HUES6 (cell line): ENCODE data around the gene KIAA1217.

ENCODE experiments used
- H3K27ac ChIP-seq: 2 replicates; pipeline ENCODE4 v1.7.0; 2013; ENCODE audit warnings: low read depth, mild to moderate bottlenecking, low read length, inconsistent platforms
- H3K27me3 ChIP-seq: 2 replicates; pipeline ENCODE4 v1.6.1; 2013; ENCODE audit warnings: low read length; ENCODE audit not compliant: control insufficient read depth, insufficient read depth
- H3K36me3 ChIP-seq: 2 replicates; pipeline ENCODE4 v1.6.1; 2013; ENCODE audit warnings: low read length; ENCODE audit not compliant: control insufficient read depth, insufficient read depth
- H3K4me1 ChIP-seq: 2 replicates; pipeline ENCODE4 v1.6.1; 2013; ENCODE audit warnings: low read length; ENCODE audit not compliant: control insufficient read depth, insufficient read depth
- H3K4me3 ChIP-seq: 2 replicates; pipeline ENCODE4 v1.5.1; 2013; ENCODE audit warnings: low read depth, low read length
- H3K9ac ChIP-seq: one replicate; pipeline ENCODE4 v1.6.1; 2013; ENCODE audit warnings: mild to moderate bottlenecking, low read length
- H3K9me3 ChIP-seq: 2 replicates; pipeline ENCODE4 v1.6.1; 2013; ENCODE audit warnings: low read depth, low read length; ENCODE audit not compliant: control insufficient read depth, insufficient read depth

Gene KIAA1217

GRCh38 chr10:24385776-24386175 is 176.8 kb downstream of the KIAA1217 start:
- no peaks in the 10 kb centered on the region for H3K9me3 ChIP-seq
- H3K4me3 ChIP-seq: no peak overlapping the region
- peaks cover 43% of the 10 kb centered on the region for H3K4me1 ChIP-seq
- peak overlapping the region; percentile 31; the same call in 1 of the 2 replicates for H3K27ac ChIP-seq
- H3K36me3 ChIP-seq: peaks cover 6% of the 10 kb centered on the region; the same call in 1 of the 2 replicates
- no peaks in the 10 kb centered on the region for H3K27me3 ChIP-seq
- H3K9ac ChIP-seq: no peak overlapping the region

- Histone ChIP-seq H3K27me3 (no peaks in the 10 kb centered on the region), H3K9ac (no peak overlapping the region), H3K9me3 (no peaks in the 10 kb centered on the region), H3K4me1 (peaks cover 18% of the 10 kb centered on the region), H3K36me3 (no peaks in the 10 kb centered on the region), H3K27ac (no peak overlapping the region), H3K4me3 (no peak overlapping the region)
Observed at GRCh38 chr10:24390146-24390700, 181.3 kb downstream of the KIAA1217 start.

- peaks cover 13% of the 10 kb centered on the region; the same call in 1 of the 2 replicates for H3K4me1 ChIP-seq
- H3K27ac ChIP-seq: no peak overlapping the region
- H3K4me3 ChIP-seq: no peak overlapping the region
- no peaks in the 10 kb centered on the region for H3K9me3 ChIP-seq
- no peaks in the 10 kb centered on the region for H3K36me3 ChIP-seq
- H3K27me3 ChIP-seq: no peaks in the 10 kb centered on the region
- no peak overlapping the region for H3K9ac ChIP-seq
Observed at GRCh38 chr10:24390746-24391145, 181.8 kb downstream of the KIAA1217 start.

- Histone ChIP-seq H3K27me3 (no peaks in the 10 kb centered on the region), H3K9me3 (no peaks in the 10 kb centered on the region), H3K27ac (peak overlapping the region; percentile 51; the same call in 1 of the 2 replicates), H3K9ac (no peak overlapping the region), H3K4me3 (no peak overlapping the region), H3K4me1 (peaks cover 11% of the 10 kb centered on the region; the same call in 1 of the 2 replicates), H3K36me3 (no peaks in the 10 kb centered on the region)
Observed at GRCh38 chr10:24393201-24393600, 184.3 kb downstream of the KIAA1217 start.

- H3K36me3 ChIP-seq: no peaks in the 10 kb centered on the region
- no peak overlapping the region for H3K9ac ChIP-seq
- H3K9me3 ChIP-seq: no peaks in the 10 kb centered on the region
- peaks cover 11% of the 10 kb centered on the region; the same call in 1 of the 2 replicates for H3K4me1 ChIP-seq
- no peaks in the 10 kb centered on the region for H3K27me3 ChIP-seq
- H3K27ac ChIP-seq: no peak overlapping the region
- no peak overlapping the region for H3K4me3 ChIP-seq
Observed at GRCh38 chr10:24394461-24395190, 185.7 kb downstream of the KIAA1217 start.

- H3K9ac ChIP-seq: no peak overlapping the region
Observed at GRCh38 chr10:24396396-24396795, 187.5 kb downstream of the KIAA1217 start.

GRCh38 chr10:24397662-24398061 is 188.7 kb downstream of the KIAA1217 start:
- no peaks in the 10 kb centered on the region for H3K36me3 ChIP-seq
- peaks cover 11% of the 10 kb centered on the region; the same call in 1 of the 2 replicates for H3K4me1 ChIP-seq
- no peaks in the 10 kb centered on the region for H3K27me3 ChIP-seq
- no peaks in the 10 kb centered on the region for H3K9me3 ChIP-seq
- H3K9ac ChIP-seq: no peak overlapping the region
- no peak overlapping the region for H3K27ac ChIP-seq
- no peak overlapping the region for H3K4me3 ChIP-seq

More at GRCh38 chr10:24396396-24396795, 187.5 kb downstream of the KIAA1217 start:
- Histone ChIP-seq H3K4me3 (no peak overlapping the region), H3K9me3 (no peaks in the 10 kb centered on the region), H3K27ac (no peak overlapping the region), H3K27me3 (no peaks in the 10 kb centered on the region), H3K36me3 (no peaks in the 10 kb centered on the region), H3K4me1 (peaks cover 11% of the 10 kb centered on the region; the same call in 1 of the 2 replicates)

- no peaks in the 10 kb centered on the region for H3K4me1 ChIP-seq
- no peaks in the 10 kb centered on the region for H3K36me3 ChIP-seq
- H3K4me3 ChIP-seq: no peak overlapping the region
- no peak overlapping the region for H3K27ac ChIP-seq
- H3K27me3 ChIP-seq: no peaks in the 10 kb centered on the region
- no peak overlapping the region for H3K9ac ChIP-seq
- no peaks in the 10 kb centered on the region for H3K9me3 ChIP-seq
Observed at GRCh38 chr10:24404567-24404966, 195.6 kb downstream of the KIAA1217 start.

- Histone ChIP-seq H3K27me3 (no peaks in the 10 kb centered on the region), H3K9me3 (no peaks in the 10 kb centered on the region), H3K36me3 (no peaks in the 10 kb centered on the region), H3K9ac (no peak overlapping the region), H3K4me1 (no peaks in the 10 kb centered on the region), H3K27ac (no peak overlapping the region), H3K4me3 (no peak overlapping the region)
Observed at GRCh38 chr10:24405635-24406034, 196.7 kb downstream of the KIAA1217 start.

- H3K9me3 ChIP-seq: no peaks in the 10 kb centered on the region
- no peak overlapping the region for H3K27ac ChIP-seq
- H3K27me3 ChIP-seq: no peaks in the 10 kb centered on the region
- H3K4me1 ChIP-seq: no peaks in the 10 kb centered on the region
- H3K36me3 ChIP-seq: no peaks in the 10 kb centered on the region
- H3K4me3 ChIP-seq: no peak overlapping the region
- H3K9ac ChIP-seq: no peak overlapping the region
Observed at GRCh38 chr10:24406809-24407483, 198.0 kb downstream of the KIAA1217 start.

- Histone ChIP-seq H3K9me3 (peaks cover 6% of the 10 kb centered on the region; the same call in 1 of the 2 replicates), H3K4me1 (no peaks in the 10 kb centered on the region), H3K4me3 (no peak overlapping the region), H3K36me3 (0 out of 2 replicates have a peak, but pooled peaks cover 4% of the 10 kb centered on the region), H3K9ac (no peak overlapping the region), H3K27me3 (no peaks in the 10 kb centered on the region), H3K27ac (no peak overlapping the region)
Observed at GRCh38 chr10:24407928-24408327, 199.0 kb downstream of the KIAA1217 start.
